Prostate gland (tissue), 2 donors: Measurements from ENCODE around the gene LYZL6.

Experiments
- POLR2A ChIP-seq: fragments of 450-650 bp; IDR thresholded peaks from one replicate; pipeline ENCODE4 v1.6.1; 2016; ENCODE audit warnings: antibody characterized with exemption, mild to moderate bottlenecking
- TF ChIP-seq, protein P1 (sequence below), 4 experiments: fragments of 200-600 bp in 2 of 4; fragments of 450-650 bp in 2 of 4; sonication (generic) in 2 of 4; IDR thresholded peaks; 1 replicate in 3 of 4; 2 replicates in 1 of 4; pipeline ENCODE4 v1.5.1; 2016 to 2019; ENCODE audit warnings: antibody characterized with exemption in 4 of 4, mild to moderate bottlenecking in 2 of 4, moderate library complexity in 2 of 4

DNA sequence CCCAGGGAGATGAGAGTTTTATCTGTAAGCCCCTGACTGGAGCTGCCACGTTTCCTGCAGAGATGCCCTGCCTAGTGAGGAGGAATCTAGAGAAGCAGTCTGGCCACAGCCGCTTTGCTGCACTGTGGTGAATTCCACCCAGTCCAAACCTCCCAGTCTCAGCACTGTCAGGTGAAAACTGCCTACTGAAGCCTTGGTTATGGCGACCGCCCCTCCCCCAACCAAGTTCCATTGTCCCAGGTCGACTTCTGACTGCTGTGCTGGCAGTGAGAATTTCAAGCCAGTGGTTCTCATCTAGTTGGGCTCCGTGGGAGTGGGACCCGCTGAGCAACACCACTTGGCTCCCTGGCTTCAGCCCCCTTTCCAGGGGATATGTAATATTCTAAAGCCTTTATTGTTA is 10.2 kb upstream of the LYZL6 start:
- TF ChIP-seq, protein P1, sequence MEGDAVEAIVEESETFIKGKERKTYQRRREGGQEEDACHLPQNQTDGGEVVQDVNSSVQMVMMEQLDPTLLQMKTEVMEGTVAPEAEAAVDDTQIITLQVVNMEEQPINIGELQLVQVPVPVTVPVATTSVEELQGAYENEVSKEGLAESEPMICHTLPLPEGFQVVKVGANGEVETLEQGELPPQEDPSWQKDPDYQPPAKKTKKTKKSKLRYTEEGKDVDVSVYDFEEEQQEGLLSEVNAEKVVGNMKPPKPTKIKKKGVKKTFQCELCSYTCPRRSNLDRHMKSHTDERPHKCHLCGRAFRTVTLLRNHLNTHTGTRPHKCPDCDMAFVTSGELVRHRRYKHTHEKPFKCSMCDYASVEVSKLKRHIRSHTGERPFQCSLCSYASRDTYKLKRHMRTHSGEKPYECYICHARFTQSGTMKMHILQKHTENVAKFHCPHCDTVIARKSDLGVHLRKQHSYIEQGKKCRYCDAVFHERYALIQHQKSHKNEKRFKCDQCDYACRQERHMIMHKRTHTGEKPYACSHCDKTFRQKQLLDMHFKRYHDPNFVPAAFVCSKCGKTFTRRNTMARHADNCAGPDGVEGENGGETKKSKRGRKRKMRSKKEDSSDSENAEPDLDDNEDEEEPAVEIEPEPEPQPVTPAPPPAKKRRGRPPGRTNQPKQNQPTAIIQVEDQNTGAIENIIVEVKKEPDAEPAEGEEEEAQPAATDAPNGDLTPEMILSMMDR (IDR thresholded peaks at IDR 0.05): no peak
- no peak for TF ChIP-seq POLR2A
